K562 (cell line): Measurements from ENCODE around the gene RRAD. TPM values are rescaled to one million over a fixed set of nuclear protein-coding genes. Genes with fewer than 3 reads are reported as not detected.
A peak's percentile ranks its signal among the peaks of the same experiment; 100 is the strongest.

Experiments used
- ADNP ChIP-seq: fragments of 200-800 bp; sonication (Bioruptor generic); IDR thresholded peaks from 2 replicates; pipeline ENCODE4 v1.6.1; 2016; ENCODE audit warnings: missing genetic modification characterization, missing compliant biosample characterization
- BRD4 ChIP-seq: fragments of 200-600 bp; sonication (generic); IDR thresholded peaks from 2 replicates; pipeline ENCODE4 v1.6.1; 2017; ENCODE audit warnings: inconsistent platforms
- CEBPG ChIP-seq, 3 experiments: fragments of 200-800 bp in 1 of 3; sonication (Bioruptor generic) in 1 of 3; sonication (generic) in 1 of 3; formaldehyde crosslinking in 1 of 3; IDR thresholded peaks in 2 of 3; conservative IDR thresholded peaks in 1 of 3; 2 replicates each; pipeline versions ENCODE4 v1.6.1 to v1.8.0; 2016 to 2022; ENCODE audit warnings: missing compliant biosample characterization in 2 of 3, missing genetic modification characterization in 2 of 3, mild to moderate bottlenecking in 1 of 3, missing genetic modification reagents in 1 of 3
- CHD1 ChIP-seq: fragments of 200-600 bp; sonication (generic); IDR thresholded peaks from one replicate; pipeline ENCODE4 v1.6.1; 2012; ENCODE audit warnings: mild to moderate bottlenecking, moderate library complexity, low read length, inconsistent platforms
- ETV1 ChIP-seq: fragments of 450-650 bp; conservative IDR thresholded peaks from 2 replicates; pipeline ENCODE4 v1.6.1; 2016; ENCODE audit warnings: missing genetic modification characterization, control low read depth, low read depth, missing compliant biosample characterization
- FOXJ2 ChIP-seq: fragments of 200-800 bp; sonication (Bioruptor generic); IDR thresholded peaks from 2 replicates; pipeline ENCODE4 v1.6.1; 2016; ENCODE audit warnings: missing genetic modification characterization, missing compliant biosample characterization
- HNRNPK ChIP-seq: fragments of 200-400 bp; formaldehyde crosslinking; IDR thresholded peaks from one replicate; pipeline ENCODE4 v1.6.1; 2018; ENCODE audit warnings: mild to moderate bottlenecking, low read depth, low read length; ENCODE audit not compliant: poor library complexity, severe bottlenecking
- JUNB ChIP-seq: fragments of 450-650 bp; formaldehyde crosslinking; conservative IDR thresholded peaks from 2 replicates; pipeline ENCODE4 v1.4.0; 2020; ENCODE audit warnings: mild to moderate bottlenecking
- KLF13 ChIP-seq: fragments of 450-650 bp; IDR thresholded peaks from 2 replicates; pipeline ENCODE4 v1.6.1; 2016; ENCODE audit warnings: missing genetic modification characterization, low read depth, mild to moderate bottlenecking, missing compliant biosample characterization, moderate library complexity, borderline replicate concordance
- MTA1 ChIP-seq: fragments of 450-650 bp; IDR thresholded peaks from 2 replicates; pipeline ENCODE4 v1.6.1; 2017; ENCODE audit warnings: borderline replicate concordance
- MTA2 ChIP-seq: fragments of 450-650 bp; IDR thresholded peaks from 2 replicates; pipeline ENCODE4 v1.6.1; 2016; ENCODE audit warnings: low read depth
- NFXL1 ChIP-seq: fragments of 450-650 bp; formaldehyde crosslinking; IDR thresholded peaks from 2 replicates; pipeline ENCODE4 v1.4.0; 2021; ENCODE audit warnings: mild to moderate bottlenecking
- PRMT5 ChIP-seq: sonication (generic); formaldehyde crosslinking; IDR thresholded peaks from 2 replicates; pipeline ENCODE4 v1.5.0; 2020; ENCODE audit warnings: missing genetic modification reagents
- PTBP1 ChIP-seq: fragments of 200-400 bp; formaldehyde crosslinking; IDR thresholded peaks from 2 replicates; pipeline ENCODE4 v1.6.1; 2017; ENCODE audit warnings: low read depth, low read length
- SNRNP70 ChIP-seq: fragments of 200-400 bp; formaldehyde crosslinking; optimal IDR thresholded peaks from 2 replicates; pipeline ENCODE3; 2017; ENCODE audit warnings: low read depth, low read length
- ZBTB1 ChIP-seq: sonication (generic); formaldehyde crosslinking; IDR thresholded peaks from 2 replicates; pipeline ENCODE4 v1.8.1; 2023; ENCODE audit warnings: missing genetic modification reagents, low read depth, mild to moderate bottlenecking, borderline replicate concordance
- ZNF778 ChIP-seq: fragments of 450-650 bp; formaldehyde crosslinking; IDR thresholded peaks from 2 replicates; pipeline ENCODE4 v1.4.0; 2020; ENCODE audit warnings: mild to moderate bottlenecking, moderate library complexity
- polyA plus RNA-seq, 8 experiments: library from polyadenylated mRNA; depleted of rRNA in 4 of 8; stranded (reverse) in 5 of 8; unstranded in 3 of 8; fragments of >200 nt; fragmentation: Nextera tagmentation in 2 of 8; fragmentation: Illumina TruSeq in 1 of 8; extraction: Ambion mirVana in 2 of 8; extraction: Trizol in 1 of 8; gene quantifications; 2 replicates each; pipeline versions ENCODE4 v1.2.1 to v1.2.3, GENCODE V29; 2011 to 2014; ENCODE audit warnings: inconsistent platforms in 1 of 8, missing spikeins in 1 of 8
- total RNA-seq, 7 experiments: library from RNA; depleted of rRNA in 6 of 7; stranded (reverse); fragments of >200 nt in 6 of 7; fragmentation: Illumina TruSeq in 2 of 7; extraction: Trizol in 2 of 7; gene quantifications; 2 replicates each; pipeline versions ENCODE4 v1.2.1 to v1.2.3, GENCODE V29; 2011 to 2021; ENCODE audit warnings: low replicate concordance in 1 of 7
- TF ChIP-seq, protein P1 (sequence below): fragments of 250-450 bp; sonication (Bioruptor Pico); IDR thresholded peaks from 2 replicates; pipeline ENCODE4 v1.8.0; 2022; ENCODE audit warnings: inconsistent platforms, mild to moderate bottlenecking, moderate library complexity, borderline replicate concordance
- TF ChIP-seq, protein P2 (sequence below), 2 experiments: fragments of 450-650 bp; IDR thresholded peaks; 2 replicates each; pipeline ENCODE4 v1.6.1; 2016; ENCODE audit warnings: mild to moderate bottlenecking in 2 of 2, borderline replicate concordance in 1 of 2, low read depth in 1 of 2, moderate library complexity in 1 of 2

The RRAD gene
- total and polyA plus RNA-seq, 9 of the 15 experiments (the other 6 are each of a cell fraction or from before 2014, with no cell fraction given), result 0.09 to 0.20 (median 0.13) TPM; not detected in 5

DNA sequence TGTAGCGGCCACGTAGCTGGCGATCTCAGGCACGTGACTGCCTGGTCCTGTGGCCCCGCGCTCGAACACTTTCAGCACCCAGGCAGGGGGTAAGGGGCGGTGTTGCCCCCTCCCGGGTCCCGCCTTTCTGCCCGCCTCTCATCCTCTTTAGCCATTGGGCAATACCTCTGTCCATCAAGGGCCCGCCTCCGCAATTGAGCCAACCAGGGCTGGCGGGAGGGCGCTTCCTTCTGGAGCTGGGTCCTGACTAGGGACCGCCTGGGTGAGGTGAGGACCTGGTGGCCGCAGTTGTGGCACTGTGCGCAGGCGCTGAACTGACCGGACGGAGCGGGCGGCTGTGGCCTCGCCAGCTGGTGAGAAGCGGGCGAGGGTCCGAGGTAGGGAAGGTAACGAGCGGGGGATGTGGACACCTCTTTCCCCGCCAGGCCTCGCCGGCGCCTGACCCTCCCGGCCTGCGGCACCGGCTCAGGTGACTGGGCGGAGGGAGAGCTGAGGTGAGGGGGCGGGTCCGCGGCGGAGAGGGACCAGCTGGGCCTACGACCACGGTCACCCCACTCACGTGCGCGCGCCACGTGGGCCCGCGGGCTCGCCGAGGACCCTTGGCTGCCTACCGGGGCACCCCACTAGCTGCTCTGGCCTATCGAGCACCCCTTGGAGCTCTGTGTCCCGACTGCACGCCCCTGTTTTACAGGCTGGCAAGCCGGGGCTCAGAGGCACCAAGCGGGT is 44.9 kb downstream of the RRAD start, which contains the start of gene PDP2 (continued):
- TF ChIP-seq, protein P1, sequence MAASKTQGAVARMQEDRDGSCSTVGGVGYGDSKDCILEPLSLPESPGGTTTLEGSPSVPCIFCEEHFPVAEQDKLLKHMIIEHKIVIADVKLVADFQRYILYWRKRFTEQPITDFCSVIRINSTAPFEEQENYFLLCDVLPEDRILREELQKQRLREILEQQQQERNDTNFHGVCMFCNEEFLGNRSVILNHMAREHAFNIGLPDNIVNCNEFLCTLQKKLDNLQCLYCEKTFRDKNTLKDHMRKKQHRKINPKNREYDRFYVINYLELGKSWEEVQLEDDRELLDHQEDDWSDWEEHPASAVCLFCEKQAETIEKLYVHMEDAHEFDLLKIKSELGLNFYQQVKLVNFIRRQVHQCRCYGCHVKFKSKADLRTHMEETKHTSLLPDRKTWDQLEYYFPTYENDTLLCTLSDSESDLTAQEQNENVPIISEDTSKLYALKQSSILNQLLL (CRISPR knock-in tag), result no peak
- TF ChIP-seq ZNF778 (no peak), PRMT5 (CRISPR knock-in tag) (no peak), FOXJ2 (tag) (no peak), SNRNP70 (no peak), ZBTB1 (no peak), KLF13 (peak; percentile 90; the same call in 1 of the 2 replicates), ETV1 (tag) (no peak), HNRNPK (peak; percentile 35), MTA1 (no peak), BRD4 (no peak), CHD1 (no peak), PTBP1 (no peak), CEBPG (CRISPR knock-in tag; IDR thresholded peaks at IDR 0.05) (peak; percentile 73), CEBPG (tag; conservative IDR thresholded peaks at IDR 0.05 in 1 of 2, IDR thresholded peaks at IDR 0.05 in 1 of 2) (peak; percentile 95), NFXL1 (CRISPR knock-in tag) (no peak), JUNB (no peak), ADNP (tag) (no peak), MTA2 (no peak)
- TF ChIP-seq, protein P2, sequence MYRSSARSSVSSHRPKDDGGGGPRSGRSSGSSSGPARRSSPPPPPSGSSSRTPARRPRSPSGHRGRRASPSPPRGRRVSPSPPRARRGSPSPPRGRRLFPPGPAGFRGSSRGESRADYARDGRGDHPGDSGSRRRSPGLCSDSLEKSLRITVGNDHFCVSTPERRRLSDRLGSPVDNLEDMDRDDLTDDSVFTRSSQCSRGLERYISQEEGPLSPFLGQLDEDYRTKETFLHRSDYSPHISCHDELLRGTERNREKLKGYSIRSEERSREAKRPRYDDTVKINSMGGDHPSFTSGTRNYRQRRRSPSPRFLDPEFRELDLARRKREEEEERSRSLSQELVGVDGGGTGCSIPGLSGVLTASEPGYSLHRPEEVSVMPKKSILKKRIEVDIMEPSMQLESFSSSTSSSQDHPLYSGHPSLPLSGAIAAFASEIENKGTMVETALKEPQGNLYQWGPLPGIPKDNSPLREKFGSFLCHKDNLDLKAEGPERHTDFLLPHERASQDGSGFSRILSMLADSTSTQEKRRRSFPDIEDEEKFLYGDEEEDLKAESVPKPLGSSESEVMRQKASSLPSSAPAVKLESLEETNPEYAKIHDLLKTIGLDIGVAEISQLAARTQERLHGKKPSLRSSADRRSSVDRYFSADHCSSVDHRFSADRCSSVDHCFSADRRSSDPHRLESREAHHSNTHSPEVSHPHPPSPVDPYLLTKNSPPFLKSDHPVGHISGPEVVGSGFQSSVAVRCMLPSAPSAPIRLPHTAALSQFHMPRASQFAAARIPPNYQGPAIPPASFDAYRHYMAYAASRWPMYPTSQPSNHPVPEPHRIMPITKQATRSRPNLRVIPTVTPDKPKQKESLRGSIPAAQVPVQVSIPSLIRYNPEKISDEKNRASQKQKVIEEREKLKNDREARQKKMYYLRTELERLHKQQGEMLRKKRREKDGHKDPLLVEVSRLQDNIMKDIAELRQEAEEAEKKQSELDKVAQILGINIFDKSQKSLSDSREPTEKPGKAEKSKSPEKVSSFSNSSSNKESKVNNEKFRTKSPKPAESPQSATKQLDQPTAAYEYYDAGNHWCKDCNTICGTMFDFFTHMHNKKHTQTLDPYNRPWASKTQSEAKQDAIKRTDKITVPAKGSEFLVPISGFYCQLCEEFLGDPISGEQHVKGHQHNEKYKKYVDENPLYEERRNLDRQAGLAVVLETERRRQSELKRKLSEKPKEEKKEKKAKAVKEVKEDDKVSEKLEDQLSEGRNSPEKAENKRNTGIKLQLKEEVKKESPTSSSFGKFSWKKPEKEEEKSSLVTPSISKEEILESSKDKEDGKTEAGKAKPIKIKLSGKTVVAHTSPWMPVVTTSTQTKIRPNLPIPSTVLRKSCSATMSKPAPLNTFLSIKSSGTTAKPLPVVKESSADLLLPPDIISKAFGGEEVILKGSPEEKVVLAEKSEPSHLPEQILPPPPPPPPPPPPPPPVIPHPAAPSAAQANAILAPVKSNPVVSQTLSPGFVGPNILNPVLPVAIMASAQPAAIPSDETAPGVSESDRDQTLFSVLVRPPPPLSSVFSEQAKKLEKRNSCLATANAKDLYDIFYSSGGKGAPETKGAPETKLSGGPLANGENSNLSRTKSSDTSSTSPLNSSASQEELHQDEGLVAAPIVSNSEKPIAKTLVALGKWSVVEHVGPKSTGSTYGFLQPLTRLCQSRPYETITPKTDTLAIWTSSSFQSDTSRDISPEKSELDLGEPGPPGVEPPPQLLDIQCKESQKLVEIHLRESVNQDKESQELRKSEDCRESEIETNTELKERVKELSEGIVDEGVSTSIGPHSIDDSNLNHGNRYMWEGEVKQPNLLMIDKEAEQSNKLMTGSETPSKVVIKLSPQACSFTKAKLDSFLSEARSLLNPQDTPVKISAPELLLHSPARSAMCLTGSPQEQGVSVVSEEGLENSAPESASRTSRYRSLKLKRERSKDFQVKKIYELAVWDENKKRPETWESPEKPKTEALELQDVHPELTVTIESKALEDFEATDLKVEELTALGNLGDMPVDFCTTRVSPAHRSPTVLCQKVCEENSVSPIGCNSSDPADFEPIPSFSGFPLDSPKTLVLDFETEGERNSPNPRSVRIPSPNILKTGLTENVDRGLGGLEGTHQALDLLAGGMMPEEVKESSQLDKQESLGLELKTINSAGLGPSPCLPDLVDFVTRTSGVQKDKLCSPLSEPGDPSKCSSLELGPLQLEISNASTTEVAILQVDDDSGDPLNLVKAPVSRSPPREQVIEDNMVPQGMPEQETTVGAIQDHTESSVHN (IDR thresholded peaks at IDR 0.05; ENCODE audit: borderline replicate concordance in 1 of 2, low read depth in 1 of 2), result peak in 1 of 2 experiments; percentile 19; a peak in 1 of 4 replicates
